CD8-positive, alpha-beta memory T cell (primary cell): ENCODE measurements around the gene EFHC1. TPM values are rescaled to one million over a fixed set of nuclear protein-coding genes. Genes with fewer than 3 reads are reported as not detected.

Source experiments
- CTCF ChIA-PET: fragments of 350-600 bp; sonication (Branson Sonifier 250); formaldehyde crosslinking; loops from one replicate; lab custom pipeline; 2021; ENCODE audit warnings: antibody characterized with exemption; lab: Charles Lee
- POLR2A ChIA-PET: fragments of 350-600 bp; sonication (Branson Sonifier 250); formaldehyde crosslinking; loops from one replicate; lab custom pipeline; 2021; ENCODE audit warnings: antibody characterized with exemption; lab: Charles Lee
- DNase-seq, 5 donors: peaks; one replicate each; pipeline versions ENCODE4 v3.0.0 to v3.0.0-alpha.2; 2020 to 2022; ENCODE audit warnings: mixed read lengths in 1 of 5
- H3K27ac ChIP-seq: one replicate; pipeline ENCODE4 v1.7.0; 2013; ENCODE audit warnings: low read depth, mild to moderate bottlenecking, low read length, moderate library complexity
- H3K27me3 ChIP-seq: 2 replicates; pipeline ENCODE4 v1.7.0; 2013; ENCODE audit warnings: low read length, mild to moderate bottlenecking; ENCODE audit not compliant: insufficient read depth, poor library complexity, severe bottlenecking
- H3K36me3 ChIP-seq: 2 replicates; pipeline ENCODE4 v1.7.0; 2013; ENCODE audit warnings: mild to moderate bottlenecking, low read length, moderate library complexity; ENCODE audit not compliant: insufficient read depth
- H3K4me1 ChIP-seq: 2 replicates; pipeline ENCODE4 v1.7.0; 2013; ENCODE audit warnings: mild to moderate bottlenecking, low read length, moderate library complexity; ENCODE audit not compliant: insufficient read depth
- H3K4me3 ChIP-seq: 2 replicates; pipeline ENCODE4 v1.7.0; 2013; ENCODE audit warnings: mild to moderate bottlenecking, low read length
- H3K9me3 ChIP-seq: 2 replicates; pipeline ENCODE4 v1.7.0; 2013; ENCODE audit warnings: mild to moderate bottlenecking, low read length
- H3K27ac Mint-ChIP-seq, 8 donors: one replicate each; pipeline ENCODE4 v1.8.0; 2020 to 2021; ENCODE audit warnings: mixed read lengths in 8 of 8, mild to moderate bottlenecking in 6 of 8, inconsistent platforms in 3 of 8, moderate library complexity in 3 of 8
- H3K27me3 Mint-ChIP-seq, 2 donors: one replicate each; pipeline ENCODE4 v1.8.0; 2020 to 2021; ENCODE audit warnings: mixed read lengths in 2 of 2, mild to moderate bottlenecking in 1 of 2, moderate library complexity in 1 of 2
- H3K36me3 Mint-ChIP-seq, 3 donors: one replicate each; pipeline ENCODE4 v1.8.0; 2020 to 2021; ENCODE audit warnings: mixed read lengths in 3 of 3, inconsistent platforms in 1 of 3, mild to moderate bottlenecking in 1 of 3
- H3K4me1 Mint-ChIP-seq, 3 donors: one replicate each; pipeline ENCODE4 v1.8.0; 2020 to 2021; ENCODE audit warnings: mixed read lengths in 3 of 3, inconsistent platforms in 1 of 3, mild to moderate bottlenecking in 1 of 3
- H3K4me3 Mint-ChIP-seq, 7 donors: one replicate each; pipeline ENCODE4 v1.8.0; 2020 to 2021; ENCODE audit warnings: mixed read lengths in 7 of 7, mild to moderate bottlenecking in 6 of 7, moderate library complexity in 4 of 7, inconsistent platforms in 2 of 7
- H3K9me3 Mint-ChIP-seq, 5 donors: one replicate each; pipeline ENCODE4 v1.8.0; 2020 to 2022; ENCODE audit warnings: mixed read lengths in 5 of 5, mild to moderate bottlenecking in 3 of 5, moderate library complexity in 2 of 5, inconsistent platforms in 1 of 5
- polyA plus RNA-seq: library from polyadenylated mRNA; unstranded; fragments of 300-500 nt; fragmentation: Illumina TruSeq; gene quantifications from one replicate; pipeline ENCODE4 v1.2.3, GENCODE V29; 2021
- total RNA-seq, 2 experiments: library from RNA; stranded (reverse); gene quantifications; one replicate each; pipeline ENCODE4 v1.2.3, GENCODE V29; 2021

EFHC1 gene
- total and polyA plus RNA-seq, 3 experiments from 2014 or later: 1.9 to 5.1 (median 2.6) TPM

DNA sequence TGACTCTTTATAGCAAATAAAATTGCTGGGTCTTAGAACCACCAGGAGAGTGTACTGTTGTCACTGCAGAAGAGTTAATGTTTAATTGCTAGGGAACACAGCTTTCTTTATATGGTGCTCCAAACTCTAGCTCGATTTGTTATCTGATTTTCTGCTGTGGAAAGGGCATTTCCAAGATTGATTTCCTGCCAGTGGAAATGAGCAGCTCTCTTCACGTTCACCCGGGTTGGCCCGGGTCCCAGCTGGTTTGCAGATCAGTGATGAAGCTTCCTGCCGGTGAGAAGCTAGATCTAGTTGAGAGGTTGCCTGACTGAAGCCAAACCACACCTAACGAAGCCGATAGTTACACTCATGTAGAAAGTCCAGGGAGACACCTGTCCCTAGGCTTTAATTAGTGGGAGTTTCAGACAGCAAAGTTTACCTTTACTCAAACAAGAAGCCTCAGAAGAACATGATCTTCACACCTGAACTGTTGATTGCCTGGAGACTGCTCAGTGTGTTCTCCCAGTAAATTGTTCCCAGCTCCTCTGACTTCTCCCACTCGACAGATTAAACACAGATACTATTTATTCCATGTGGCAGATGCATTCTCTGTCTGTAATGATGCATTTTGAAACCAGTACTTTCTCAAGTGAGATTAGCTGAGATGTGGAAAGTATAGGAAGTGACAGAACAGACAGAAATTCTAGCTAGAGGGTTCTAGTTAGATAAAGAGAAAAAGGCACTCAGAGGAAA lies 30.3 kb upstream of the EFHC1 start:
- Mint-ChIP-seq H3K27me3 (no peaks in the 10 kb centered on the region), H3K27ac (peak overlapping the region; percentile 89 to 98 (median 95)), H3K4me3 (peak overlapping the region; percentile 70 to 86 (median 80)), H3K4me1 (peaks cover 71 to 93% (median 83%) of the 10 kb centered on the region in 3 donors), H3K9me3 (no peaks in the 10 kb centered on the region), H3K36me3 (peaks cover 0 to 2% (median 0%) of the 10 kb centered on the region in 3 donors)
- POLR2A ChIA-PET: interaction anchor here (0.5 to 3.3 kb wide), 6 partner anchors 9 to 105 kb away, joined by 3 to 27 read pairs (median 10); partner anchors contain the start of genes MCM3 and PAQR8
- DNase-seq: peak; percentile 28 to 75 (median 60)
- Histone ChIP-seq H3K4me1 (peaks cover 66% of the 10 kb centered on the region), H3K27me3 (no peaks in the 10 kb centered on the region), H3K9me3 (no peaks in the 10 kb centered on the region), H3K4me3 (peak overlapping the region; percentile 33), H3K36me3 (no peaks in the 10 kb centered on the region), H3K27ac (peak overlapping the region; percentile 55)
- CTCF ChIA-PET: interaction anchor here (0.7 to 6.4 kb wide), 12 partner anchors 9 to 273 kb away, joined by 3 to 69 read pairs (median 6); partner anchors contain the start of genes MCM3 and PAQR8

DNA sequence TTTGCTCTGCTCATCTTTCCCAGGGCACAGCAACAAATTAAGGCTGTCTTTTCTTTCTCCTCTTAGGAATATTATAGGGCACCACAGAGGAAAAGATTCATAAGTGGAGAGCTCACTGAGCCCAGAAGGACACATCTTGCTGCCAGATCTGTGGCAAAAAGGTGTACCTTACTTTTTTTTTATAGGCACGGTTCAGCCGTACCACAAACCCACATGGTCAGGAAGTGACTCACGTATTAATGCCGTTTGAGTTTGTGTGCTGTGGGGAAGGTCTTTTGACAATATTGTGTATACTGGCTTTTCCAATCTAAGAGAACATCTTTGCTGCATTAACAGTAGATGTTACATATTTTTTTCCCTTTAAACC lies 29.8 kb upstream of the EFHC1 start:
- Histone ChIP-seq H3K27ac (peak overlapping the region; percentile 55), H3K4me3 (peak overlapping the region; percentile 33)
- POLR2A ChIA-PET: interaction anchor here (1.0 to 3.3 kb wide), 6 partner anchors 9 to 105 kb away, joined by 3 to 27 read pairs (median 10); partner anchors contain the start of genes MCM3 and PAQR8

DNA sequence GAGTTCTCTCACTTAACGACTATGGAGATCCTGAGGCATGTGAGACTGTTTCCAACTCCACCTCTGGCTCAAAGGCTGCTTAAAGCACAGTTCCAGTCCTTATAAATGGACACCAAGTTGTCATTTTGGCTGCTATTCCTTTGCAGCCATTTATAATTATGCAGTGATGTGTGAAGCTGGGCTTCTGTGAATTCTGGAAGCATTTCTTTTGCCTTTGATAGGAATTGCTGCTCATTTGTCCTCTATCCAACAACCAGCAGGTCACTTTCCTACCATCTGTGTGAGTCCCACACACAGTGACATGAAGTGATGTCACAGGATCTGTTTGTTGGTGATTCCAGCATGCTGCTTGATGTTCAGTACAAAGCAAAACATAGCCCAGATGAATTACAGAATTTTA lies 28.5 kb upstream of the EFHC1 start:
- Histone ChIP-seq H3K4me1 (peaks cover 84% of the 10 kb centered on the region), H3K9me3 (no peaks in the 10 kb centered on the region), H3K4me3 (no peak overlapping the region), H3K36me3 (no peaks in the 10 kb centered on the region), H3K27me3 (no peaks in the 10 kb centered on the region), H3K27ac (no peak overlapping the region)
- no peaks in the 10 kb centered on the region for H3K27me3 Mint-ChIP-seq
- peaks cover 77 to 92% (median 81%) of the 10 kb centered on the region in 3 donors for H3K4me1 Mint-ChIP-seq
- no peak for DNase-seq
- peak overlapping the region in 5 of 7 donors; percentile 1 to 45 (median 25) for H3K4me3 Mint-ChIP-seq
- POLR2A ChIA-PET: interaction anchor here (1.4 to 3.3 kb wide), 2 partner anchors 29 to 57 kb away, joined by 4 to 27 read pairs; partner anchors contain the start of gene PAQR8
- CTCF ChIA-PET: interaction anchor here (1.1 to 6.4 kb wide), 6 partner anchors 9 to 107 kb away, joined by 4 to 69 read pairs (median 6); partner anchors contain the start of genes EFHC1, MCM3 and PAQR8
- peak overlapping the region; percentile 64 to 98 (median 94) for H3K27ac Mint-ChIP-seq
- H3K36me3 Mint-ChIP-seq: peaks cover 0 to 3% (median 0%) of the 10 kb centered on the region in 3 donors
- H3K9me3 Mint-ChIP-seq: no peaks in the 10 kb centered on the region

More for the DNA sequence above, 29.8 kb upstream of the EFHC1 start:
- H3K4me1 ChIP-seq: peaks cover 72% of the 10 kb centered on the region
- Mint-ChIP-seq H3K9me3 (no peaks in the 10 kb centered on the region), H3K36me3 (peaks cover 0 to 2% (median 0%) of the 10 kb centered on the region in 3 donors), H3K27ac (peak overlapping the region; percentile 89 to 98 (median 95)), H3K4me3 (peak overlapping the region; percentile 70 to 86 (median 80)), H3K27me3 (no peaks in the 10 kb centered on the region), H3K4me1 (peaks cover 70 to 92% (median 81%) of the 10 kb centered on the region in 3 donors)
- H3K9me3 ChIP-seq: no peaks in the 10 kb centered on the region
- H3K27me3 ChIP-seq: no peaks in the 10 kb centered on the region
- DNase-seq: peak; percentile 32 to 86 (median 79)
- no peaks in the 10 kb centered on the region for H3K36me3 ChIP-seq
- CTCF ChIA-PET: interaction anchor here (0.7 to 6.4 kb wide), 12 partner anchors 10 to 273 kb away, joined by 3 to 69 read pairs (median 6); partner anchors contain the start of genes MCM3 and PAQR8

DNA sequence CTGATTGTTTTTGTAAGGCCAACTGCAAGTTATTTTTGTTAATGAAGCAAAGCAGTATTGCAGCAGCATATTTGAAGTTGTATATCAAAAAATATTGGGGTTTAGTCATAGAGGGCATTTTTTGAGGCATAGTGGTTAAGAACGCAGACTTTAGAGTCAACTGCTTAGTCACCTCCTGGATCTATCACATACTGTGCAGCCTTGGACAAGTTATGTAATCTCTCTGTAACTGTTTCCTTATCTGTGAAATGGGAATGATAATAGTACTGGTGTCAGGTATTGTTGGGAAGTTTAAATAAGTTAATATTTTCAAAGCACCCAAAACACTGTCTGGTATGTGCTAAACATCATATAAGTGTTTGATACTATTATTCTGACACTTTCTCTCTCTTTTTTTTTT lies 27.2 kb upstream of the EFHC1 start:
- H3K27me3 ChIP-seq: no peaks in the 10 kb centered on the region
- Mint-ChIP-seq H3K27ac (peak overlapping the region; percentile 6 to 98 (median 92)), H3K4me3 (peak overlapping the region in 3 of 7 donors; percentile 18 to 51 (median 42)), H3K36me3 (peaks cover 0 to 3% (median 0%) of the 10 kb centered on the region in 3 donors), H3K9me3 (no peaks in the 10 kb centered on the region), H3K27me3 (no peaks in the 10 kb centered on the region), H3K4me1 (peaks cover 87 to 96% (median 93%) of the 10 kb centered on the region in 3 donors)
- DNase-seq: no peak
- H3K9me3 ChIP-seq: no peaks in the 10 kb centered on the region
- H3K4me1 ChIP-seq: peaks cover 98% of the 10 kb centered on the region
- ChIA-PET CTCF (interaction anchor here (1.0 to 1.9 kb wide), 4 partner anchors 8 to 86 kb away, joined by 4 to 6 read pairs (median 4); partner anchors contain the start of genes EFHC1 and PAQR8), POLR2A (interaction anchor here (1.0 to 1.2 kb wide), 2 partner anchors 9 to 31 kb away, joined by 8 to 10 read pairs; partner anchors contain the start of gene PAQR8)
- H3K27ac ChIP-seq: no peak overlapping the region
- H3K4me3 ChIP-seq: no peak overlapping the region
- H3K36me3 ChIP-seq: no peaks in the 10 kb centered on the region

DNA sequence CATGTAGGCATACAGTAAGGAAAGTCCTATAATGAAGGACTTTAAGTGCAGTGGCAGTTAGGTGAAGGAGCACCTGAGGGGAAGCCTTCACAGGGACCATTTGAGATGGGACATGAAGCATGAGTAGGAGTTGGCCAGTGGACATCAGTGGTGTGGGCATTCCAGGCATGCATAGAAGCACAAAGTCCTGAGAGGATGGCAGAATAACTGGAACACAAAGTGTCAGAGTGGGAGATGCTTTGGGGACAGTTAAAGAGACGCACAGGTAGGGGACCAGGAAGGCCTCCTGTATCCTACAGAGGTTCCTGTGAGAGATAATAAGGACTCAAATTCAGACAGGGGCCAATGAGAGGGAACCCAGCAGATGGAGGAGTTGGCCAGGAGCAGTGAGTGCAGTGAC lies 26.4 kb upstream of the EFHC1 start:
- ChIA-PET POLR2A (interaction anchor here (0.5 to 1.2 kb wide), 2 partner anchors 32 to 87 kb away, joined by 3 to 7 read pairs; partner anchors contain the start of gene PAQR8), CTCF (interaction anchor here (1.0 to 1.6 kb wide), 2 partner anchors 16 to 108 kb away, joined by 3 to 7 read pairs; no protein-coding TSS in a partner anchor)
- peak overlapping the region; percentile 38 for H3K27ac ChIP-seq
- peak in 1 of 5 donors; percentile 30 for DNase-seq
- H3K9me3 ChIP-seq: no peaks in the 10 kb centered on the region
- Mint-ChIP-seq H3K4me1 (peaks cover 83 to 98% (median 96%) of the 10 kb centered on the region in 3 donors), H3K36me3 (peaks cover 0 to 3% (median 0%) of the 10 kb centered on the region in 3 donors), H3K9me3 (no peaks in the 10 kb centered on the region), H3K27ac (peak overlapping the region; percentile 86 to 98 (median 92)), H3K27me3 (no peaks in the 10 kb centered on the region), H3K4me3 (peak overlapping the region; percentile 25 to 74 (median 65))
- peak overlapping the region; percentile 36 for H3K4me3 ChIP-seq
- H3K36me3 ChIP-seq: no peaks in the 10 kb centered on the region
- no peaks in the 10 kb centered on the region for H3K27me3 ChIP-seq
- H3K4me1 ChIP-seq: peaks cover 98% of the 10 kb centered on the region

DNA sequence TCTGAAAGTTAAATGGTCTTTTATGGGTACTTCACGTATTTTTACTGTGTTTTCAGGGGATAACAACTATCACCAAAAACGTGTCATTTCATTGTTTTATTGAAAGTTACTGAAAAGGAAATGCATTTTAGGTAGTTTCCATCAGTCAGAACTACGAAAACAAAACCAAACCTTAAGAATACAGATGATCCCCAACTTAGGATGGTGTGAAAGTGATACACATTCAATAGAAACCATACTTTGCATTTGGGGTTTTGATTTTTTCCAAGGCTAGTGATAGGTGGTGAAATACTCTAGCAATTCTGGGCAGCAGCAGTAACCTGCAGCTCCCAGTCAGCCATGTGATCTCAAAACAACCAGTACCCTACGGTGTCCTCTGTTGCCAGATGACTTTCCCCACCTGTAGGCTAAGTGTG lies 25.9 kb upstream of the EFHC1 start:
- Mint-ChIP-seq H3K27me3 (no peaks in the 10 kb centered on the region), H3K36me3 (peaks cover 0 to 3% (median 0%) of the 10 kb centered on the region in 3 donors), H3K4me1 (peaks cover 83 to 98% (median 96%) of the 10 kb centered on the region in 3 donors), H3K4me3 (peak overlapping the region; percentile 25 to 74 (median 65)), H3K9me3 (no peaks in the 10 kb centered on the region), H3K27ac (peak overlapping the region; percentile 86 to 98 (median 92))
- Histone ChIP-seq H3K4me3 (peak overlapping the region; percentile 36), H3K9me3 (no peaks in the 10 kb centered on the region), H3K36me3 (no peaks in the 10 kb centered on the region), H3K4me1 (peaks cover 98% of the 10 kb centered on the region), H3K27ac (peak overlapping the region; percentile 38), H3K27me3 (no peaks in the 10 kb centered on the region)
- ChIA-PET CTCF (interaction anchor here (1.0 to 1.6 kb wide), 2 partner anchors 16 to 108 kb away, joined by 3 to 7 read pairs; no protein-coding TSS in a partner anchor), POLR2A (interaction anchor here (0.5 to 1.2 kb wide), 3 partner anchors 32 to 109 kb away, joined by 3 to 7 read pairs (median 3); partner anchors contain the start of genes MCM3 and PAQR8)
- peak in 3 of 5 donors; percentile 40 to 54 (median 52) for DNase-seq

DNA sequence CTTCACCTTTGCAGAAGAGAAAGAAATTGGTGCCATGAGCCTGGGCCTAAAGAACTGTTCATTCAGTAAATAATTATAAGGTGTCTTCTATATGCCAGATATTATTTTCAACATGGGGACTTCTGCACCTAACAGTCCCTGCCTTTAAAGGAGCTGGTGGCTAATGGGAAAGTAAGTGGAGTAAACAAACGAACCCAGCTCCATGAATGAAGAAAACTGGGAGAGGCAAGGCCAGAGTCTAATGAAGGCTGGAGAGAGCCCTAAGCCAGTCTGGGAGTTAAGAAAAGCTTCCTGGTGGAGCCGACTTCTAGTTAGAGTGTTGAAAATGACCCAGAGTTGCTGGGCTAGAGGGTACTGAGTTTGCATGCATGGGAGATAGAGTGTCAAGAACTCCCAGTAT lies 24.2 kb upstream of the EFHC1 start:
- peak overlapping the region in 3 of 7 donors; percentile 13 to 79 (median 71) for H3K4me3 Mint-ChIP-seq
- Histone ChIP-seq H3K27ac (no peak overlapping the region), H3K36me3 (no peaks in the 10 kb centered on the region)

More for the DNA sequence above, 24.2 kb upstream of the EFHC1 start:
- H3K4me1 Mint-ChIP-seq: peaks cover 83 to 98% (median 96%) of the 10 kb centered on the region in 3 donors
- no peak overlapping the region for H3K4me3 ChIP-seq
- DNase-seq: no peak
- no peaks in the 10 kb centered on the region for H3K27me3 Mint-ChIP-seq
- H3K27me3 ChIP-seq: no peaks in the 10 kb centered on the region
- H3K9me3 Mint-ChIP-seq: no peaks in the 10 kb centered on the region
- H3K36me3 Mint-ChIP-seq: peaks cover 0 to 3% (median 0%) of the 10 kb centered on the region in 3 donors
- no peaks in the 10 kb centered on the region for H3K9me3 ChIP-seq
- ChIA-PET POLR2A (interaction anchor here (2.9 kb wide), 1 partner anchor 34 kb away, joined by 17 read pairs; the partner anchor contains the start of gene PAQR8), CTCF (interaction anchor here (1.4 to 9.5 kb wide), 4 partner anchors 12 to 111 kb away, joined by 3 to 138 read pairs (median 26); partner anchors contain the start of genes MCM3 and PAQR8)
- H3K27ac Mint-ChIP-seq: peak overlapping the region; percentile 87 to 98 (median 92)
- H3K4me1 ChIP-seq: peaks cover 98% of the 10 kb centered on the region
